ENCODE data around the gene MROH2A. TPM values are rescaled to one million over a fixed set of nuclear protein-coding genes. Genes with fewer than 3 reads are reported as not detected.

The MROH2A gene
- total RNA-seq, 1 experiment from 2014 or later: not detected

GRCh38 chr2:233761040-233761769 lies 16.9 kb upstream of the MROH2A start:
- DNase-seq (ENCODE audit: low spot score): no peak

- DNase-seq (ENCODE audit: low spot score): peak; percentile 29
These were observed 13.9 kb upstream of the MROH2A start for GRCh38 chr2:233764264-233764663.

- no peak for DNase-seq (ENCODE audit: low spot score)
These were observed 13.4 kb upstream of the MROH2A start for GRCh38 chr2:233764761-233765160.

- DNase-seq (ENCODE audit: low spot score): no peak
These were observed 11.7 kb upstream of the MROH2A start for GRCh38 chr2:233766416-233766815.

GRCh38 chr2:233768076-233768475 lies 10.1 kb upstream of the MROH2A start:
- DNase-seq (ENCODE audit: low spot score): no peak

- DNase-seq (ENCODE audit: low spot score): no peak
These were observed 8.9 kb upstream of the MROH2A start for GRCh38 chr2:233769260-233769659.

- no peak for DNase-seq (ENCODE audit: low spot score)
These were observed 6.0 kb upstream of the MROH2A start for GRCh38 chr2:233772153-233772552.

GRCh38 chr2:233772583-233772982 lies 5.5 kb upstream of the MROH2A start:
- DNase-seq (ENCODE audit: low spot score): no peak

GRCh38 chr2:233773854-233774253 lies 4.3 kb upstream of the MROH2A start:
- no peak for DNase-seq (ENCODE audit: low spot score)

- no peak for DNase-seq (ENCODE audit: low spot score)
These were observed 2.7 kb upstream of the MROH2A start for GRCh38 chr2:233775414-233775813.

- DNase-seq (ENCODE audit: low spot score): no peak
These were observed 1.6 kb downstream of the MROH2A start for GRCh38 chr2:233779722-233780121.

- no peak for DNase-seq (ENCODE audit: low spot score)
These were observed 2.6 kb downstream of the MROH2A start for GRCh38 chr2:233780771-233781170.

GRCh38 chr2:233789554-233789953 lies 11.4 kb downstream of the MROH2A start:
- no peak for DNase-seq (ENCODE audit: low spot score)

GRCh38 chr2:233791151-233791882 lies 13.2 kb downstream of the MROH2A start:
- no peak for DNase-seq (ENCODE audit: low spot score)

GRCh38 chr2:233791883-233792329 lies 13.8 kb downstream of the MROH2A start:
- no peak for DNase-seq (ENCODE audit: low spot score)

GRCh38 chr2:233792720-233793119 lies 14.6 kb downstream of the MROH2A start:
- no peak for DNase-seq (ENCODE audit: low spot score)

- DNase-seq (ENCODE audit: low spot score): no peak
These were observed 15.5 kb downstream of the MROH2A start for GRCh38 chr2:233793465-233794127.

- DNase-seq (ENCODE audit: low spot score): no peak
These were observed 16.1 kb downstream of the MROH2A start for GRCh38 chr2:233794128-233794658.

- no peak for DNase-seq (ENCODE audit: low spot score)
These were observed 17.6 kb downstream of the MROH2A start for GRCh38 chr2:233795735-233796171.

GRCh38 chr2:233796254-233796653 lies 18.1 kb downstream of the MROH2A start:
- no peak for DNase-seq (ENCODE audit: low spot score)

- DNase-seq (ENCODE audit: low spot score): no peak
These were observed 20.4 kb downstream of the MROH2A start for GRCh38 chr2:233798335-233799086.
